Stimulated activated CD4-positive, alpha-beta T cell treated with anti-CD3 and anti-CD28 coated beads, TNF-alpha, amount 100 ng/mL, for 48 hours (primary cell): ENCODE data around the gene OAS3.
A peak's percentile ranks its signal among the peaks of the same experiment; 100 is the strongest.
"Not testable (repeated sequence)": the region's sequence is repeated elsewhere in the genome, so short reads cannot be mapped to it uniquely, and the experiment has no call there.

ENCODE experiments used
- DNase-seq, 3 donors: peaks; one replicate each; pipeline ENCODE4 v3.0.0-alpha.2; 2020; ENCODE audit warnings: low read depth in 3 of 3

Gene OAS3, protein sequence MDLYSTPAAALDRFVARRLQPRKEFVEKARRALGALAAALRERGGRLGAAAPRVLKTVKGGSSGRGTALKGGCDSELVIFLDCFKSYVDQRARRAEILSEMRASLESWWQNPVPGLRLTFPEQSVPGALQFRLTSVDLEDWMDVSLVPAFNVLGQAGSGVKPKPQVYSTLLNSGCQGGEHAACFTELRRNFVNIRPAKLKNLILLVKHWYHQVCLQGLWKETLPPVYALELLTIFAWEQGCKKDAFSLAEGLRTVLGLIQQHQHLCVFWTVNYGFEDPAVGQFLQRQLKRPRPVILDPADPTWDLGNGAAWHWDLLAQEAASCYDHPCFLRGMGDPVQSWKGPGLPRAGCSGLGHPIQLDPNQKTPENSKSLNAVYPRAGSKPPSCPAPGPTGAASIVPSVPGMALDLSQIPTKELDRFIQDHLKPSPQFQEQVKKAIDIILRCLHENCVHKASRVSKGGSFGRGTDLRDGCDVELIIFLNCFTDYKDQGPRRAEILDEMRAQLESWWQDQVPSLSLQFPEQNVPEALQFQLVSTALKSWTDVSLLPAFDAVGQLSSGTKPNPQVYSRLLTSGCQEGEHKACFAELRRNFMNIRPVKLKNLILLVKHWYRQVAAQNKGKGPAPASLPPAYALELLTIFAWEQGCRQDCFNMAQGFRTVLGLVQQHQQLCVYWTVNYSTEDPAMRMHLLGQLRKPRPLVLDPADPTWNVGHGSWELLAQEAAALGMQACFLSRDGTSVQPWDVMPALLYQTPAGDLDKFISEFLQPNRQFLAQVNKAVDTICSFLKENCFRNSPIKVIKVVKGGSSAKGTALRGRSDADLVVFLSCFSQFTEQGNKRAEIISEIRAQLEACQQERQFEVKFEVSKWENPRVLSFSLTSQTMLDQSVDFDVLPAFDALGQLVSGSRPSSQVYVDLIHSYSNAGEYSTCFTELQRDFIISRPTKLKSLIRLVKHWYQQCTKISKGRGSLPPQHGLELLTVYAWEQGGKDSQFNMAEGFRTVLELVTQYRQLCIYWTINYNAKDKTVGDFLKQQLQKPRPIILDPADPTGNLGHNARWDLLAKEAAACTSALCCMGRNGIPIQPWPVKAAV

DNA sequence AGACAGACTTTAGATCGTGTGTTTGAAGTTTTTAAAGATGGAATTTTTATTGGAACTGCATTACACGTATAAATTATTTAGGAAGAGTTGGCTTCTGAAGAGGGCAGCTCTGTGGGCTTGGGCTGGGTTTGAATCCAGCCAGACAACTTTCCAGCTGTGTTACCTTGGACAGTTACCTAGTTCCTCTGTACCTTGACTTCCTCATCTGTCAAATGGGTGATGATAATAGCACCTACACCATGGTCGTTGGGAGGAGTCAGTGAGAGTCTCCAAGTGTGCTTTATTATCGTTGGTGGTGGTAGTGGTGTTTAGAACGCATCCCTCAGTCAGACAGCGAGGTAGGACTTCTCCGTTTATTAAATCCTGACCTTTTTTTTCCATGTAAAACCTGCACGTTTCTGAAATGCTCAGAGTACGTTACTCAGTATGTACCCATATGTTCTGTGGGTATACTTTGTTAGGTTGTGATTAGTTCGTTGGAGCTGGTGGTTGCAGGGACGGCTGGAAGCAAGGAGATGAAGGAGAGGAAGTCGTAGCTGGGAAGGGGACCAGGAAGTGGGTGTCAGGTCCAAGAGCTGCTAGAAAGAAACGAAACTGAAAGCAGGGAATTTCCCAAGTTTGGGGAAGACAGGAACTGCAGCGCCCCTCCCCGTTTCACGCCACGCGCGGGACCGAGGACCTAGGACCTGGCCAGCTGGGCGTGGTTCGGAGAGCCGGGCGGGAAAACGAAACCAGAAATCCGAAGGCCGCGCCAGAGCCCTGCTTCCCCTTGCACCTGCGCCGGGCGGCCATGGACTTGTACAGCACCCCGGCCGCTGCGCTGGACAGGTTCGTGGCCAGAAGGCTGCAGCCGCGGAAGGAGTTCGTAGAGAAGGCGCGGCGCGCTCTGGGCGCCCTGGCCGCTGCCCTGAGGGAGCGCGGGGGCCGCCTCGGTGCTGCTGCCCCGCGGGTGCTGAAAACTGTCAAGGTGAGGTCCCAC lies at the start of gene OAS3:
OAS3 (plus strand) TSS at position 734 of the 979 bp plus-strand sequence; CDS start at position 791, 57 bp downstream.
- peak; percentile 25 to 38 (median 32) for DNase-seq

DNA sequence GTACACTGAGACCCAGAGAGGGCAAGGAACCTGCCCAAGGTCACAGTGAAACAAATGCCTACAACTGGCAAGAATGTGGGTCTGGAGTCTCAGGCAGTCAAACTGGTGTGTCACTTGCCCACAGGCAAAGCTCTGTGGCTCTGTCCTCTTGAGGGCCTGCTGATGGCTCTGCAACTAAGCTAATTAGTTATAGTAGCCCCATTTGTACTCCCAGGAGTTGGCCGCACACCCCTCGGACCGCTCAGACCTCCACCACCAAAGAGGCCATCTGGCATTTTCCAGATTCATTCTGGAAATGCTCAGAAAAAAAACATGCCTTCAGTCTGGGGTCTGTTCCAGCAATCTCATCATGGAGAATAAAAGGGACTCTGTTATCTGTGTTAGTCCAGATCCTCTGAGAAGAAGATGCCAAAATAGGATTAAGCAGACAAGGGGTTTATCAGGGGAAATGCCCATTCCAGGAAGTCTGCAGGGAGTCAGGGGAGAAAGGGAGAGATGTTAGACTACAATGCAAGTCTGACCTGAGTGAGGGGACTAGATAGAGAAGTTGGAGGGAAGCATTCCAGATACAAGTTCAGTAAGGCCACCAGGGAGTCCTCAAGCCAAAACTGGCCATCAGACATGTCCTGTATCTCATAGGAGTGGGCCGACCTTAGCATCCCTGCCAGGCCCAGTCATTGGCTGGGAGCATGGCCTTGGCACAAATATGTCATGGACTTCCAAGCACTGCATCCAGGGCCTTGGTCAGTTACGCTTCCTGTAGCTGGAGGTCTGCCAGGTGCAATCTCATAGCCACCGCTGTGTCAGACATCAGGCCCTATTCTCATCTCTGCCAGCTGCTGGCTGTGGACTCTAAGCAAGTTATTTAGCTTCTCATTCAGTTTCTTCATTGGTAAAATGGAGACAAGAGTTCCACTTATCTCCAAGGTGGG lies 46.9 kb upstream of the OAS3 start:
- DNase-seq = no peak

DNA sequence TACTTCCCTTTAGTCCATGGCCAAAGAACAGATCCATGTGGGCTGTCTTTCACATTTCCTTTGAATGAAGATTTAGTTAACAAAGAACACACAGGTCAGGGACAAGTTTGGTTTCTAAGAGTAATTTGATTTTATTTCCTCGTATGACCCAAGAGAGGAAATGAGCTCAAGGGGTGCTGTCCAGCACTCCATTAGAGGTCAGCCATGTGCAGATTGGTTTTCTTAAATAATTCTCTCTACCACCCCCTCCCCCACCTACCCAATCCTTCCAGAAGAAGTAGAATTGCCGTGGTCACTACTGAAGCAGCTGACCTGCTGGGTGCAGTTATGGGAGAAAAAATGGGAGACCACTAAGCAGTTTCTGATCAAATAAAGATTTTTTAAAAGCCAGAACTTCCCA lies 45.4 kb upstream of the OAS3 start:
- no peak for DNase-seq

DNA sequence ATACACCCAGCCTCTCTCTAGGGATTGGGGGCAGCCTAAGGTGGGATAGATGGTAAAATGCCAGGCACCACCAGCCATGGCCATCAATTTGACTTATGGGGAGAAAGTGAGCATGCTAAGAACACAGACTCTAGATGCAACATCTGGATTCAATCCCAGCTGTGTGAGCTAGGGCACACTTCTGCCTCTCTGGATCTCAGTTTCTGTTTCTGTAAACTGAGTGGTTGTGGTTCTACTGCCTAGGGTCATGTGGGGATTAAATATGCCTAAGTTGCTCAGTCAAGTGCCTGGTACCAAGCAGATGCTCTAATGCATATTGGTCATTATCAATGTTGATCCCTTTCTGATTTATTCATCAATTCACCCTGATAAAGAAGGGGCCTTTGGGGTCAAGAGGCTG lies 44.1 kb upstream of the OAS3 start:
- DNase-seq = no peak

DNA sequence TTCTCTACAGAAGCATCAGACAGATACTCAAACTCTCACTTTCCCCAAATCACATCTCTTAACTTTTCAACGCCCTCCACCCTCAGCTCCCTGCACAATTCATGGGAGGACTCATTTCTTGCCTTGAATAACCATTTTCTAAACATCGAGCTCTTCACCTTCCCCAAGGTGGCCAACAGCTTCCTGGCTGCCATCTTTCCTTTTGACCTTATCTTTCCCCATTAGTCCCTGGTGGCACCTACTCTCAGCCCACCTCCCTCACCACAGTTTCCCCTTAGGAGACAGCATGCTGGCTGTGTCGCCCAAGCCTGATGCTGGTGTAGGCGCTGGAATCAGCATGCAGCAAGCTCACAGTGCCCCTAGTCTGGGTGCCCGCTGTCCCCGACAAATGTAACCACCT lies 39.9 kb upstream of the OAS3 start:
- DNase-seq = no peak

DNA sequence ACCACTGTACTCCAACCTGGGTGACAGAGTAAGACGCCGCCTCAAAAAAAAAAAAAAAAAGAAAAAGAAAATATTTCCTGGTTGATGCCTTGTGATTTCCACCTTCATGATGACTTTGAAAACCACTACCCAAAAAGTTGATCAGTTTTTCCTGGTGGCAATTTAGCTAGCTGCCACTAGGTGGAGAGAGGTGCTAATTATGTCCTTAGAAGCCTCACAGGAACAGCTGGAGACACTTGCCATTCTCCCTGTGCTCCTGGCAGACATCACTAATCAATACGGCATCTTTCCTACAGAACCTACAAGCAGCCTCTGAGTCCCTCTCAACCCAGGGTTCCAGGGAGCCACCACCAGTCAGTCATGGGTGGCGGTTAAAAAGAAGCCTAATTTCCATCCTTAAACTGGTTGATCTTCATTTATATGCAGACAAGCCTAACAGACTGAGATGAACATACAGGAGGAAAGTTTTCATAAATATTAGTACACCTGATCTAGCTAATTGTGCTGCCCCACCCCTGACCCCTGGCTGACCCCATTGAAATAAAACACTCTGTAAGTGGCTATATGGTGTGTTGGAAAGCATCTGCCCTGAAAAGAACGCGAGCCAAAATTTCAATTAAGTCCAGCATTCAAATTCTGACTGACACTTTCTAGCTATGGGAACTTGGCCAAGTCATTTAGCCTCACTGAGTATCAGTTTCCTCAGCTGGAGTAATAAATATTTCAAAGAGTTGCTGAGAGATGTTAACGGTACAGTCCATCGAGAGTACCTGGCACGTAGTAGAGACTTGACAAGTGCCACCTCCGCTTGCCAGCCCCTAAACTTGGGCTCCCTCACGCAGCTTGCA lies 37.8 kb upstream of the OAS3 start:
- DNase-seq = peak in 2 of 3 donors; percentile 6 to 39

DNA sequence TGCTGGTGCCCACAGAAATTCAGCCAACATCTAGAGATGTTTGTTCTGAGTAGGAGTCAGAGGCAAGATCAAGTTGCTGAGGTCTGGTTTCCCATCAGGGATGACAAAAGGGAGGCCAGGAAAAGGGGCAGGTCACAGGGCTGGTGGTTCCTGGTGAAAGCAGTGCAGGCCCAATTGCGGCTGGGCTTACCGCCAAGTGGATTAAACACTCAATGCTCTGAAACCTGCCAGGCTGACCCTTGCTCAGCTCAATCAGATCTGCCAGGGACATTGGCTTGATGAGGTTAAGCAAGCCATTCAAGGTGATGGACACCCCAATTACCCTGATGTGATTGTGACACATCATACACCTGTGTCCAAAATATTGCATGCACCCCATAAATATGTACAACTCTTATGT lies 37.0 kb upstream of the OAS3 start:
- DNase-seq = no peak

DNA sequence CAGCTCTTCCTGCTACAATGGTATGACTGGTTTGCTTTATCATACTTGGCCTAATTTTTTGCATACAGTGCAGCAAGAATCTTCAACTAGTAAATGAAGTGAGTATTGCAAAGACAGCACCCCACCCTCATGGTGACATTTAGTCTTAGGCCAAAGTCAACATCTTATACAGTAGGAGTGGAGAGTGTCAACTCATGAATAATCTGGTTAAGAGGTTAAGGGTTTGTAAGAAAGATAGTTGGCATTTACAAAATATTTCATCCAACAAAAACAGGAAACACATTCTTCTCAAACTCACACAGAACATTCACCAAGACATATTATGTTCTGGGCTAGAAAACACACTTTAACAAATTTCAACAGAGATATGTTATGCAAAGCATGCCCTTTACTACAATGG lies 33.7 kb upstream of the OAS3 start:
- DNase-seq = no peak

DNA sequence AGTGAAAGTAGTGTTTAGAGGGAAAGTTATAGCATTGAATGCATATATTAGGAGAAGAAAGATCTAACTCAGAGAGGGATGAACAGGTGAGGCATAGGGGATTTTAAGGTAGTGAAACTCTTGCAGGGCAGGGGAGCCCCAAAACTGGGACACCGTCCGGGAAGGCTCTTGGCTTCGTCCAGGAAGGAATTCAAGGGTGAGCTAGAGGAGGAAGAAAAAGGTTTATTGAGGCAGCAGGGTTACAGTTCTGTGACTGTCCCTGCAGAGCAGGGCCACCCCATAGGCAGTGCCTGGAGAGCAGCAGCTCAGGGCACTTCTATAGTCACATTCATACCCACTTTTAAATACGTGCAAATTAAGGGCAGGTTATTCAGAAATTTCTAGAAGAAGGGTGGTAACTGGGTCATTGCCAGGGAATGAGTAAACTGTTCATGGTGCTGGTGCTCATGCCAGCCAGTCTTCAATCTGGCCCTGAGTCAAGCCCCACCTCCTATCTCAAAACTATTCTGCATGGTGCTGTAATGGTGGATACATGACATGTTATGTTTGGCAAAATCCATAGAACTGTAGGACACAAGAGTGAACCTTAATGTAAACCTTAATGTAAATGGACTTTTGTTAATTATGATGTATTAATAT lies 32.7 kb upstream of the OAS3 start:
- no peak for DNase-seq

DNA sequence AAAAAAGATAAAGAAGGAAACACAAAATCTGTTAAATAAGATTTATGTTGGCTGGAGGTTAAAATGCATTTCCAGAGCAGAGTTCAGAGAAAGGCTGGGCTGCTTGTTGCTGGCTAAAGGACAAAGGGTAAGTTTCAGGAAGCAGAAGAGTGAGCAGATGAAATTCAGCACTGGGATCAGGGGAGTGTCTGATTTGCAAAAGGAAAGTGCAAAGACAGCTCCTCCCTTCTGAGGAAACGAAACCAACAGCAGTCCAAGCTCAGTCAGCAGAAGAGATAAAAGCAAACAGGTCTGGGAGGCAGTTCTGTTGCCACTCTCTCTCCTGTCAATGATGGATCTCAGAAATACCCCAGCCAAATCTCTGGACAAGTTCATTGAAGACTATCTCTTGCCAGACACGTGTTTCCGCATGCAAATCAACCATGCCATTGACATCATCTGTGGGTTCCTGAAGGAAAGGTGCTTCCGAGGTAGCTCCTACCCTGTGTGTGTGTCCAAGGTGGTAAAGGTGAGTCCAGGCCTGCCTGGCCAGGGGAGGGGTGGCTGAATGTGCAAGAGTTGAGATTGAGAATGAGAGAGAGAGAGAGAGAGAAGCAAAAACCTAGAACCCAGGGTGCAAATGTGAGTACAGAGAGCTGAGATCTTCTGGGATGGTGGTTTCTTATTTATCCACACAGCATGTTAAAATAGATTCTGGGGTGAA lies 31.4 kb upstream of the OAS3 start, which contains the start of gene OAS1:
OAS1 (plus strand) TSS at position 251 of the 703 bp plus-strand sequence; CDS start at position 329, 78 bp downstream.
- no peak for DNase-seq

DNA sequence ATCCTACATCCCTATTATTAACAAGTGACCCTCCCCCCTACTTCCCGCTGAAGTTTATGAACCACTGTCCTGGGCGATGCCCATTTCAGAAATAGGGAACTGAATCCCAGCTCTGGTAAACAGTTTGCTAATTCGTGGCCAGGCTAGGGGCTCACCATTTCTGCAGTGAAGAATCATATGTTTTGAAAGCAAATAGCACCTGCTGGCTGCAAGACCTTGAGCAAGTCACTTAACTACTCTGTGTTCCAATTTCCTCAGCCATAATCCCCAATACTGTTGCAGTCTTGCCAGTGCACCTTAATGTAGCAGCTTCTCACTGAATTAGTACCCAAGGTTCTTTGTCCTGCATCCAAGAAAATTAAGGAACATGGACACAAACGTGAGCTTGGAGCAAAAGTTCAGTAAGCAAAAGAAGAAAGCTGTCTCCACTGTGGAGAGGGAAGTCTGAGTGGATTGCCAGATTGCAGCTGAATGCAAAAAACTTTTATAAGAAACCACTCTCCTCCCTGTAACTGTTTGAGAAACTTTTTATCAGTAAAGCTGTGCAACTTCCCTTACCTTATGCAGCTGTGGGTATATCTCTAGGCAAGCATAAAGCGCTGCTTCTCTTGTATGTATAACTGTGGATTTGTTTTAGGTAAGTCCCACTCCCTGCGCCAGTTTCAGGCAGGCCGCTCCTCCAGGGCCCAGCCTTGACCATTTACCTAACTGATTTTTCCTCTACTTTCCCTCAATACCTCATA lies 30.7 kb upstream of the OAS3 start:
- DNase-seq = no peak

DNA sequence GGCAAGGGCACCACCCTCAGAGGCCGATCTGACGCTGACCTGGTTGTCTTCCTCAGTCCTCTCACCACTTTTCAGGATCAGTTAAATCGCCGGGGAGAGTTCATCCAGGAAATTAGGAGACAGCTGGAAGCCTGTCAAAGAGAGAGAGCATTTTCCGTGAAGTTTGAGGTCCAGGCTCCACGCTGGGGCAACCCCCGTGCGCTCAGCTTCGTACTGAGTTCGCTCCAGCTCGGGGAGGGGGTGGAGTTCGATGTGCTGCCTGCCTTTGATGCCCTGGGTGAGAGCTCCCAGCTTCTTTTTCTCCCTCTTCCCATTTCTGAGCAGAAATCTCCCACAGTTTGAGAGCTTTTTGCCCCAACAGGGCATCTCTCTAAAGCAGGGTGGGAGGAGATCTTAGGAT lies 29.7 kb upstream of the OAS3 start:
- DNase-seq = no peak

DNA sequence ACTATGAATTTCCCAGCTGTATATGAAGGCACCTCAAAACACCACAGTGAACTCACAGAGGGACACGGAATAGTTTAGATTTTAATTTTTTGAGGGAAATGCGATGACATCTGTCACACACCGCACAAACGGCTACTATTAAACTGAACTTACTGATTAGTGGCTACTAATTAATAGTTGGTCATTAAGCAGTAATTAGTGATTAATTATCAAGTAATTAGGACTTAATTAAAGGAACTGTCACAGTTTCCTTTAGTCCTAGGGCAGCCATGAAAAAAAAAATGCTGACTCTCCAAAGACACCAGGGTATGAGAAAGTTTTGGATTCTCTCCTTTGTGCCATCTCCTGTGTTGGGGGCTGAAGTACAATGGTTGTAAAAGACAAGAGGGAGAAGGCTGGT lies 28.6 kb upstream of the OAS3 start:
- no peak for DNase-seq

DNA sequence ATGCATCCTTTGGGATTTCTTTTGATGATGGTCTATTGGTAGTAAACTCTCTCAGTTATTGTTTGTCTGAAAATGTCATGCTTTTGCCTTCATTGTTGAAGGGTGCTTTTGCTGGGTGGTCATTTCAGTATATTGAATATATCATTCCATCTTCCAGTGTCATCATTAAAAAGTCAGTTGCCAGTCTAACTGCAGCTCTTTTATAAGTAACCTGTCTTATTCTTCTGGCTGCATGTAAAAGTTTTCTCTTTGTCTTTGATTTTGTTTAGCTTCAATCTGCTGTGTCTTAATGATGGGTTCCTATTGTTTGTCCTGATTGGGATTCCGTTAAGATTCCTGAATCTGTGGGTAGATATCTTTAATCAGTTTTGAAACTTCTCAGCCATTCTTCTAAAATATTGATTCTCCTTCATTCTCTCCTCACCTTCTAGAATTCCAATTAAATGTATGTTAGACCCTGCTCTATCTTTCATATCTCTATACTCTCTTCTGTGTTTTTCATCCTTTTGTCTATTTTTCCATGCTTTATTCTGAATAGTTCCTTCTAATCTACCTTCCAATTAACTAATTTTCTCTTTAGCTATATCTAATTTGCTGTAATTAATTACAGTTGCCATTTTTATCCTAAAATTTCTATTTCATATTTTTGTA lies 25.1 kb upstream of the OAS3 start:
- DNase-seq = no peak

DNA sequence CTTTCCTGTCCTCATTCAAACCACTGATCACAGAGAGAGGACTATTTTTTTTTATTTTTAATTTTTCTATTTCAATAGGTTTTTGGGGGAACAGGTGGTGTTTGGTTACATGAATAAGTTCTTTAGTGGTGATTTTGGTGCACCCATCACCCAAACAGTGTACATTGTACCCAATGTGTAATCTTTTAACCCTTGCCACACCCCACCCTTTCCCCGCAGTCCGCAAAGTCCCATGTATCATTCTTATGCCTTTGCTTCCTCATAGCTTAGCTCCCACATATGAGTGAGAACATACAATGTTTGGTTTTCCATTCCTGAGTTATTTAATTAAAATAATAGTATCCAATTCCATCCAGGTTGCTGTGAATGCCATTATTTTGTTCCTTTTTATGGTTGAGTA lies 24.4 kb upstream of the OAS3 start:
- not testable (repeated sequence) for DNase-seq

DNA sequence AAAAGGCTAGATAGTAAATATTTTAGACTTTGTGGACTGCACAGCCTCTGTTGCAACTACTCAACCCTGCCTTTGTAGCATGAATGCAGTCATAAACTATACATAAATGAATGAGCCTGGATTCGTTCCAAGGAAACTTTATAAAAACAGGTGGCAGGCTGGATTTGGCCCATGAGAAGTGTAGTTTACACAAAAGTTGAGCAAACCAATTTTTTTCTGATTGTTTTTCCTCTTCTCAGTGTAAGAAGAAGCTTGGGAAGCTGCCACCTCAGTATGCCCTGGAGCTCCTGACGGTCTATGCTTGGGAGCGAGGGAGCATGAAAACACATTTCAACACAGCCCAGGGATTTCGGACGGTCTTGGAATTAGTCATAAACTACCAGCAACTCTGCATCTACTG lies 22.0 kb upstream of the OAS3 start:
- no peak for DNase-seq

DNA sequence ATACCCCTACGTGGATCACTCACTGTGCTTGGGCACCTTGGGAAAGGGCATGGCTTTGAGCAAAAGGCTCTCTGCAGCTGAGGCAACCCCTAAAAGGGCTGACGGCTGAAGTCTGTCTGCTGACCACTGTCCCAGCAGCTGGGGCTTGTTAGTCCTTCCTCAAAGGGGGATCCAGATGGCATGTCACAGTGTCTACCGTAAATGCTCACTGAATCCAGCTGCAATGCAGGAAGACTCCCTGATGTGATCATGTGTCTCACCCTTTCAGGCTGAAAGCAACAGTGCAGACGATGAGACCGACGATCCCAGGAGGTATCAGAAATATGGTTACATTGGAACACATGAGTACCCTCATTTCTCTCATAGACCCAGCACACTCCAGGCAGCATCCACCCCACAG lies 19.2 kb upstream of the OAS3 start:
- no peak for DNase-seq
